CD4-positive, alpha-beta T cell treated with Interleukin-2 at 100 ng/mL for 4 hours (primary cell): ENCODE data around the gene ZC3H7A.
A peak's percentile ranks its signal among the peaks of the same experiment; 100 is the strongest.

Experiments
- DNase-seq: peaks from one replicate; pipeline ENCODE4 v3.0.0-alpha.2; 2020; ENCODE audit warnings: low spot score

Gene ZC3H7A

GRCh38 chr16:11768849-11769248, 28.2 kb downstream of the ZC3H7A start:
- DNase-seq, result no peak

- no peak for DNase-seq
These were observed 34.6 kb downstream of the ZC3H7A start for GRCh38 chr16:11762431-11762830.

- no peak for DNase-seq
These were observed 37.1 kb downstream of the ZC3H7A start for GRCh38 chr16:11759997-11760396.

GRCh38 chr16:11759163-11759834, 37.8 kb downstream of the ZC3H7A start:
- DNase-seq, result no peak

GRCh38 chr16:11757671-11758545, 39.1 kb downstream of the ZC3H7A start:
- DNase-seq, result no peak

- no peak for DNase-seq
These were observed 40.8 kb downstream of the ZC3H7A start for GRCh38 chr16:11756248-11756647.

- no peak for DNase-seq
These were observed 41.9 kb downstream of the ZC3H7A start for GRCh38 chr16:11755022-11755760.

GRCh38 chr16:11752856-11753255, 44.2 kb downstream of the ZC3H7A start:
- DNase-seq, result no peak

GRCh38 chr16:11750056-11750455, 47.0 kb downstream of the ZC3H7A start:
- DNase-seq, result no peak

- DNase-seq, result no peak
These were observed 48.4 kb downstream of the ZC3H7A start for GRCh38 chr16:11748404-11749254.

- no peak for DNase-seq
These were observed 49.1 kb downstream of the ZC3H7A start for GRCh38 chr16:11747949-11748403.

GRCh38 chr16:11744075-11744470, 53.0 kb downstream of the ZC3H7A start:
- no peak for DNase-seq

GRCh38 chr16:11743308-11744074, 53.6 kb downstream of the ZC3H7A start:
- peak; percentile 35 for DNase-seq

- peak; percentile 98 for DNase-seq
These were observed 54.3 kb downstream of the ZC3H7A start, which contains the start of gene TXNDC11 for GRCh38 chr16:11742536-11743307. TSS of gene TXNDC11 (minus strand) at chr16:11742857. CDS start at chr16:11742730, 127 bp downstream.

GRCh38 chr16:11742093-11742535, 54.9 kb downstream of the ZC3H7A start:
- DNase-seq, result peak; percentile 29

GRCh38 chr16:11740567-11740966, 56.5 kb downstream of the ZC3H7A start:
- DNase-seq, result no peak

- no peak for DNase-seq
These were observed 58.1 kb downstream of the ZC3H7A start for GRCh38 chr16:11738742-11739544.

- DNase-seq, result no peak
These were observed 59.3 kb downstream of the ZC3H7A start for GRCh38 chr16:11737713-11738112.

- no peak for DNase-seq
These were observed 60.2 kb downstream of the ZC3H7A start for GRCh38 chr16:11736903-11737302.
